Skeletal muscle tissue (tissue), 2 donors: ENCODE measurements around the gene KCNH8. TPM values are rescaled to one million over a fixed set of nuclear protein-coding genes. Genes with fewer than 3 reads are reported as not detected.

Experiments
- small RNA-seq: library from RNA; depleted of rRNA; stranded (forward); fragments of <200 nt; gene quantifications from one replicate; pipeline ENCODE3, GENCODE V24; 2014
- total RNA-seq: library from RNA; depleted of rRNA; stranded (reverse); fragments of >200 nt; gene quantifications from one replicate; pipeline ENCODE4 v1.2.3, GENCODE V29; 2014

Gene KCNH8
- total RNA-seq, 1 donor from 2014 or later: under 0.01 TPM

Small RNAs within 50 kb of the gene (small RNA-seq; reads per million reads assigned to genes)
- not detected for gene MIR4791
